ENCODE data around the gene C19orf67. TPM values are rescaled to one million over a fixed set of nuclear protein-coding genes. Genes with fewer than 3 reads are reported as not detected.
A peak's percentile ranks its signal among the peaks of the same experiment; 100 is the strongest.

C19orf67 gene
- total and polyA plus RNA-seq, 2 of the 13 experiments (the other 11 are each of a cell fraction or from before 2014, with no cell fraction given) = 0.11 to 0.32 TPM

DNA sequence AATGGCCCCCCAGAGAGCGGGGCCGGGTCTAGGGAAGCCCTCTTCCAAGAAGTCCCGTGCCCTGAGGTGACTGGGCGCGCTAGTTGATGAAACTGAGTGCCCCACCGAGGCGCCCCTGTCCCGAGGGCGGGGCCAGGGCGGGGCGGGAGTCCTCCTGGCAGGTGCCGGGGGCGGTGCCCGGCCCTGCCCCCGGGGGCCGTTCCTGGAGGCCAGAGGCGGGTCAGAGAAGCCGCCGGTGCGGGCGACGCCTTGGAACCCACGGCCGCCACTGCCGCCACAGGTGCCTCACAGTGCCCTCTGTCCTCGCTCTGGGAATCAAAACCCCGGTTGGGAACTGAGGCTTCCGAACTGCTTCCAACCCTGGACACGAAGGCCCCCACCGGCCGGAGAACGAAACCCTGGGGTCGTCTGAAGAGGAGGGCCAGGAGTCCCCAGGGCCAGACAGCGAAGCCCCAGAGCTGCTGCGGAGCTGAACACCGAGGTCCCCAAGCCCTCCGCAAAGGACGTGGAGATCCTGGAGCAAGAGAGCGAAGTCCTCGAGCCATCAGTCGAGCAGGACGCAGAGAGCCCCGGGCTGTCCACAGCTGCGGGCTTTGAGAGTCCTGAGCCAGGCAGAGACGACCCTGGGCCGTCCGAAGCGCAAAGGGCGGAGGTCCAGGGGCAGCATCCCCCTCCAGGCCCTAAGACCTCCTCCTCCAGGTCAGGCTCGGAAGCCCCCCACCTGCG lies 12.9 kb downstream of the C19orf67 start, which contains the start of gene MISP3 (continued):
- TF ChIP-seq MAZ (IDR thresholded peaks at IDR 0.05; ENCODE audit: borderline replicate concordance, low read depth, low read length) (no peak), MAZ (CRISPR knock-in tag; IDR thresholded peaks at IDR 0.05; ENCODE audit: low read depth) (peak; percentile 21), SNAI1 (CRISPR knock-in tag; IDR thresholded peaks at IDR 0.05; ENCODE audit: borderline replicate concordance) (0 out of 2 replicates have a peak, but pooled peaks have one; percentile 2), ZNF530 (CRISPR knock-in tag; IDR thresholded peaks at IDR 0.05; ENCODE audit: low read depth) (no peak), ZNF382 (CRISPR knock-in tag; IDR thresholded peaks at IDR 0.05; ENCODE audit: borderline replicate concordance) (no peak), ZNF703 (CRISPR knock-in tag; IDR thresholded peaks at IDR 0.05; ENCODE audit: borderline replicate concordance) (0 out of 2 replicates have a peak, but pooled peaks have one; percentile 74), PITX1 (CRISPR knock-in tag; IDR thresholded peaks at IDR 0.05) (no peak), CERS6 (CRISPR knock-in tag; IDR thresholded peaks at IDR 0.05) (no peak), NKX3-1 (CRISPR knock-in tag; IDR thresholded peaks at IDR 0.05) (no peak), SP5 (CRISPR knock-in tag; IDR thresholded peaks at IDR 0.05; ENCODE audit: borderline replicate concordance, low read depth) (peak; percentile 75), NFATC3 (CRISPR knock-in tag; IDR thresholded peaks at IDR 0.05) (no peak), ZNF678 (CRISPR knock-in tag; IDR thresholded peaks at IDR 0.05) (no peak), KLF12 (CRISPR knock-in tag; IDR thresholded peaks at IDR 0.05; ENCODE audit: borderline replicate concordance) (peak; percentile 47; the same call in 1 of the 2 replicates), ZNF747 (CRISPR knock-in tag; IDR thresholded peaks at IDR 0.05; ENCODE audit: borderline replicate concordance) (0 out of 2 replicates have a peak, but pooled peaks have one; percentile 12), GTF2F1 (IDR thresholded peaks at IDR 0.05; ENCODE audit: low read length) (no peak), NFE2L1 (CRISPR knock-in tag; IDR thresholded peaks at IDR 0.05; ENCODE audit: borderline replicate concordance) (no peak), ZNF432 (CRISPR knock-in tag; IDR thresholded peaks at IDR 0.05; ENCODE audit: borderline replicate concordance) (no peak)
- TF ChIP-seq, protein P1, sequence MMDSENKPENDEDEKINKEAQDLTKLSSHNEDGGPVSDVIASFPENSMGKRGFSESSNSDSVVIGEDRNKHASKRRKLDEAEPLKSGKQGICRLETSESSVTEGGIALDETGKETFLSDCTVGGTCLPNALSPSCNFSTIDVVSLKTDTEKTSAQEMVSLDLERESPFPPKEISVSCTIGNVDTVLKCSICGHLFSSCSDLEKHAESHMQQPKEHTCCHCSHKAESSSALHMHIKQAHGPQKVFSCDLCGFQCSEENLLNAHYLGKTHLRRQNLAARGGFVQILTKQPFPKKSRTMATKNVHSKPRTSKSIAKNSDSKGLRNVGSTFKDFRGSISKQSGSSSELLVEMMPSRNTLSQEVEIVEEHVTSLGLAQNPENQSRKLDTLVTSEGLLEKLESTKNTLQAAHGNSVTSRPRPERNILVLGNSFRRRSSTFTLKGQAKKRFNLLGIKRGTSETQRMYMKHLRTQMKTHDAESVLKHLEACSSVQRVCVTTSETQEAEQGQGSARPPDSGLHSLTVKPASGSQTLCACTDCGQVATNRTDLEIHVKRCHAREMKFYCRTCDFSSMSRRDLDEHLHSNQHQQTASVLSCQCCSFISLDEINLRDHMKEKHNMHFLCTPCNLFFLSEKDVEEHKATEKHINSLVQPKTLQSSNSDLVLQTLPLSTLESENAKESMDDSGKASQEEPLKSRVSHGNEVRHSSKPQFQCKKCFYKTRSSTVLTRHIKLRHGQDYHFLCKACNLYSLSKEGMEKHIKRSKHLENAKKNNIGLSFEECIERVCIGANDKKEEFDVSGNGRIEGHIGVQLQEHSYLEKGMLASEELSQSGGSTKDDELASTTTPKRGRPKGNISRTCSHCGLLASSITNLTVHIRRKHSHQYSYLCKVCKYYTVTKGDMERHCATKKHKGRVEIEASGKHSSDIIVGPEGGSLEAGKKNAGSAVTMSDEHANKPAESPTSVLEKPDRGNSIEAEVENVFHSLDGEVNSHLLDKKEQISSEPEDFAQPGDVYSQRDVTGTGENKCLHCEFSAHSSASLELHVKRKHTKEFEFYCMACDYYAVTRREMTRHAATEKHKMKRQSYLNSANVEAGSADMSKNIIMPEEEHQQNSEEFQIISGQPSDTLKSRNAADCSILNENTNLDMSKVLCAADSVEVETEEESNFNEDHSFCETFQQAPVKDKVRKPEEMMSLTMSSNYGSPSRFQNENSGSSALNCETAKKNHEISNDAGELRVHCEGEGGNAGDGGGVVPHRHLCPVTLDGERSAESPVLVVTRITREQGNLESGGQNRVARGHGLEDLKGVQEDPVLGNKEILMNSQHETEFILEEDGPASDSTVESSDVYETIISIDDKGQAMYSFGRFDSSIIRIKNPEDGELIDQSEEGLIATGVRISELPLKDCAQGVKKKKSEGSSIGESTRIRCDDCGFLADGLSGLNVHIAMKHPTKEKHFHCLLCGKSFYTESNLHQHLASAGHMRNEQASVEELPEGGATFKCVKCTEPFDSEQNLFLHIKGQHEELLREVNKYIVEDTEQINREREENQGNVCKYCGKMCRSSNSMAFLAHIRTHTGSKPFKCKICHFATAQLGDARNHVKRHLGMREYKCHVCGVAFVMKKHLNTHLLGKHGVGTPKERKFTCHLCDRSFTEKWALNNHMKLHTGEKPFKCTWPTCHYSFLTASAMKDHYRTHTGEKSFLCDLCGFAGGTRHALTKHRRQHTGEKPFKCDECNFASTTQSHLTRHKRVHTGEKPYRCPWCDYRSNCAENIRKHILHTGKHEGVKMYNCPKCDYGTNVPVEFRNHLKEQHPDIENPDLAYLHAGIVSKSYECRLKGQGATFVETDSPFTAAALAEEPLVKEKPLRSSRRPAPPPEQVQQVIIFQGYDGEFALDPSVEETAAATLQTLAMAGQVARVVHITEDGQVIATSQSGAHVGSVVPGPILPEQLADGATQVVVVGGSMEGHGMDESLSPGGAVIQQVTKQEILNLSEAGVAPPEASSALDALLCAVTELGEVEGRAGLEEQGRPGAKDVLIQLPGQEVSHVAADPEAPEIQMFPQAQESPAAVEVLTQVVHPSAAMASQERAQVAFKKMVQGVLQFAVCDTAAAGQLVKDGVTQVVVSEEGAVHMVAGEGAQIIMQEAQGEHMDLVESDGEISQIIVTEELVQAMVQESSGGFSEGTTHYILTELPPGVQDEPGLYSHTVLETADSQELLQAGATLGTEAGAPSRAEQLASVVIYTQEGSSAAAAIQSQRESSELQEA (CRISPR knock-in tag; IDR thresholded peaks at IDR 0.05; ENCODE audit: not compliant biosample characterization) = no peak
